ENCODE results near the gene ANXA4. TPM values are rescaled to one million over a fixed set of nuclear protein-coding genes. Genes with fewer than 3 reads are reported as not detected.

ANXA4 gene
- total and polyA plus RNA-seq, 2 of the 13 experiments (the other 11 are each of a cell fraction or from before 2014, with no cell fraction given) = 155 to 168 TPM

- TF ChIP-seq ZNF616 (CRISPR knock-in tag; IDR thresholded peaks at IDR 0.05; ENCODE audit: low read depth) (no peak), IKZF1 (IDR thresholded peaks at IDR 0.05) (no peak), HOXA3 (CRISPR knock-in tag; IDR thresholded peaks at IDR 0.05) (peak; percentile 84), MTA1 (CRISPR knock-in tag; IDR thresholded peaks at IDR 0.05; ENCODE audit: borderline replicate concordance) (peak; percentile 22; the same call in 1 of the 2 replicates), MED8 (CRISPR knock-in tag; IDR thresholded peaks at IDR 0.05; ENCODE audit: insufficient replicate concordance) (peak; percentile 57), NCOR1 (IDR thresholded peaks at IDR 0.05; ENCODE audit: borderline replicate concordance, low read length) (peak; percentile 50; the same call in 1 of the 2 replicates), FOSL2 (CRISPR knock-in tag; IDR thresholded peaks at IDR 0.05) (0 out of 2 replicates have a peak, but pooled peaks have one; percentile 17)
These were observed 7.8 kb upstream of the ANXA4 start (continued) for GRCh38 chr2:69734035-69734611.

- ChIA-PET POLR2A (interaction anchor here (1.1 to 3.4 kb wide), 3 partner anchors 9 to 47 kb away, joined by 4 to 10 read pairs (median 5); no protein-coding TSS in a partner anchor), CTCF (ENCODE audit: low intra/inter-chr PET ratio, low total read pairs) (interaction anchor here (0.9 kb wide), 1 partner anchor 82 kb away, joined by 3 read pairs; no protein-coding TSS in a partner anchor)
- no peaks in the 10 kb centered on the region for H3K27me3 ChIP-seq (ENCODE audit: control insufficient read depth in 1 of 2, insufficient read depth in 2 of 2, low read length in 2 of 2)
- no peak; the same call in 2 of the 3 replicates for ATAC-seq
- no peak for FAIRE-seq
- H3K36me3 ChIP-seq (replicated peaks in 1 of 2; ENCODE audit: control insufficient read depth in 1 of 2, insufficient read depth in 2 of 2, low read length in 2 of 2) = no peaks in the 10 kb centered on the region
- H3K4me2 ChIP-seq (ENCODE audit: low read depth, low read length) = peak overlapping the region; percentile 50
- H3K9ac ChIP-seq (ENCODE audit: insufficient read depth, low read depth, low read length) = 0 out of 2 replicates have a peak overlapping the region, but pooled peaks have one; percentile 0
- H3K27ac ChIP-seq (ENCODE audit: extremely low read length, insufficient read depth, low read length) = peak overlapping the region; percentile 55
- WGBS (ENCODE audit: low lambda C conversion rate) = 93% methylated on average over 2 of the region's 2 CpGs
- BruUV-seq (replicated peaks) = no TSS peak
- H2AFZ ChIP-seq (ENCODE audit: low read length) = peak overlapping the region; percentile 43
- TF ChIP-seq HNF4A (CRISPR knock-in tag; IDR thresholded peaks at IDR 0.05) = peak; percentile 54
- TF ChIP-seq SRY (CRISPR knock-in tag; IDR thresholded peaks at IDR 0.05) = no peak
- H3K79me2 ChIP-seq (ENCODE audit: insufficient read depth, low read length) = no peaks in the 10 kb centered on the region
- DNase-seq (ENCODE audit: low spot score) = no peak
- H3K4me1 ChIP-seq (ENCODE audit: insufficient read depth, low read length) = peaks cover 49% of the 10 kb centered on the region
- in situ Hi-C loops (cut with HindIII; ENCODE audit: extremely low pct_ligation_motif_present, low pct_unique_long_range_greater_than_20kb) (no loop called here), intact Hi-C loops (cut with micrococcal nuclease; ENCODE audit: unreplicated experiment) (no loop called here)
- H3K9me3 ChIP-seq (ENCODE audit: low read length) = no peaks in the 10 kb centered on the region
- H3K4me3 ChIP-seq (replicated peaks in 1 of 3; ENCODE audit: insufficient read depth in 1 of 3, low read depth in 2 of 3, low read length in 3 of 3) = no peak overlapping the region
- no peaks in the 10 kb centered on the region for H4K20me1 ChIP-seq (ENCODE audit: insufficient read depth, low read length)
These were observed 6.9 kb upstream of the ANXA4 start for GRCh38 chr2:69734854-69735544.

Data from HepG2 (cell line).